ENCODE data around the gene NEMP1. TPM values are rescaled to one million over a fixed set of nuclear protein-coding genes. Genes with fewer than 3 reads are reported as not detected.

NEMP1 gene
- total and polyA plus RNA-seq, 2 of the 8 experiments (the other 6 are each of a cell fraction or from before 2014, with no cell fraction given) = 30.1 to 43.2 TPM

GRCh38 chr12:57103856-57104255 lies 25.3 kb upstream of the NEMP1 start:
- DNase-seq (ENCODE audit: low read depth in 1 of 2, low spot score in 2 of 2) = no peak
- no peak overlapping the region for H2AK5ac ChIP-seq (ENCODE audit: low read depth, low read length)
- H2BK5ac ChIP-seq (ENCODE audit: low read depth, low read length) = no peak overlapping the region
- H3K23me2 ChIP-seq (ENCODE audit: low read depth, low read length) = no peaks in the 10 kb centered on the region
- no peak overlapping the region for H4K5ac ChIP-seq (ENCODE audit: insufficient read length, low read depth, low read length)
- H3K4me1 ChIP-seq (replicated peaks in 1 of 4; ENCODE audit: control insufficient read depth in 3 of 4, insufficient read depth in 4 of 4, low read length in 3 of 4) = no peaks in the 10 kb centered on the region
- H3K9ac ChIP-seq (replicated peaks in 1 of 4; ENCODE audit: extremely low read depth in 1 of 4, low read depth in 3 of 4, low read length in 3 of 4) = no peak overlapping the region
- H4K20me1 ChIP-seq (replicated peaks in 1 of 2; ENCODE audit: control insufficient read depth in 1 of 2, insufficient read depth in 2 of 2, low read length in 2 of 2) = no peaks in the 10 kb centered on the region
- H4K8ac ChIP-seq (ENCODE audit: extremely low read depth, insufficient read depth, low read length) = no peak overlapping the region
- H2AFZ ChIP-seq (ENCODE audit: low read length) = no peak overlapping the region
- H3K4me2 ChIP-seq (ENCODE audit: insufficient read depth in 1 of 2, low read depth in 2 of 2, low read length in 2 of 2) = no peak overlapping the region
- no peak for FAIRE-seq
- no peak overlapping the region for H3K56ac ChIP-seq (replicated peaks; ENCODE audit: insufficient read length, low read depth, low read length)
- H3K36me3 ChIP-seq (ENCODE audit: control insufficient read depth in 2 of 4, insufficient read depth in 4 of 4, low read length in 3 of 4) = peaks cover 0 to 9% (median 4%) of the 10 kb centered on the region in 4 experiments; a peak in 2 of 8 replicates
- no peak overlapping the region for H3K18ac ChIP-seq (ENCODE audit: extremely low read depth, low read length)
- H2BK120ac ChIP-seq (replicated peaks; ENCODE audit: low read depth, low read length) = no peak overlapping the region
- no peak overlapping the region for H2BK15ac ChIP-seq (ENCODE audit: low read length)
- no peaks in the 10 kb centered on the region for H3K27me3 ChIP-seq (replicated peaks in 1 of 4; ENCODE audit: control insufficient read depth in 3 of 4, extremely low read depth in 1 of 4, insufficient read depth in 3 of 4, low read length in 3 of 4)
- H2BK20ac ChIP-seq (ENCODE audit: low read length) = no peak overlapping the region
- 95% methylated on average over 7 of the region's 7 CpGs; no CpG with 5 or more reads in 1 of the 2 experiments for WGBS, 2 experiments (ENCODE audit: extremely low coverage in 1 of 2, insufficient coverage in 1 of 2, insufficient read length in 1 of 2, insufficient replicate concordance in 2 of 2, low coverage in 1 of 2, low lambda C conversion rate in 2 of 2, missing lambda C conversion rate in 1 of 2)
- no peaks in the 10 kb centered on the region for H3K79me2 ChIP-seq (ENCODE audit: control insufficient read depth in 1 of 2, insufficient read depth in 2 of 2, low read length in 2 of 2)
- no peak overlapping the region for H3K4me3 ChIP-seq (ENCODE audit: extremely low read depth in 1 of 4, insufficient read depth in 2 of 4, low read depth in 3 of 4, low read length in 4 of 4)
- no peaks in the 10 kb centered on the region for H3K9me3 ChIP-seq (ENCODE audit: insufficient read depth in 2 of 2, low read depth in 1 of 2, low read length in 1 of 2)
- no peak overlapping the region for H2BK12ac ChIP-seq (ENCODE audit: low read depth, low read length)
- no peak overlapping the region for H3K14ac ChIP-seq (ENCODE audit: insufficient read length)
- H4K91ac ChIP-seq (replicated peaks; ENCODE audit: insufficient read length, low read length) = no peak overlapping the region
- H3K79me1 ChIP-seq (ENCODE audit: low read depth, low read length) = no peaks in the 10 kb centered on the region
- H3K27ac ChIP-seq (ENCODE audit: low read depth, low read length) = no peak overlapping the region
- POLR2A ChIA-PET (ENCODE audit: partially characterized antibody) = interaction anchor here (1.2 to 13.0 kb wide), 4 partner anchors 8 to 25 kb away, joined by 6 to 352 read pairs (median 14); partner anchors contain the start of genes LRP1, NAB2 and NEMP1
- H3K23ac ChIP-seq (ENCODE audit: insufficient read length) = no peak overlapping the region
- no peak overlapping the region for H3K4ac ChIP-seq (replicated peaks; ENCODE audit: insufficient read length, low read depth, low read length)
- CTCF ChIA-PET (ENCODE audit: partially characterized antibody) = interaction anchor here (1.3 to 15.7 kb wide), 4 partner anchors 8 to 72 kb away, joined by 3 to 325 read pairs (median 121); partner anchors contain the start of genes NAB2 and STAT6
- TF ChIP-seq TEAD4 (IDR thresholded peaks at IDR 0.05; ENCODE audit: low read depth, low read length) = no peak
- no peak for TF ChIP-seq FOSL1 (IDR thresholded peaks at IDR 0.05; ENCODE audit: insufficient read depth, low read depth, low read length)
- TF ChIP-seq ASH2L (IDR thresholded peaks at IDR 0.05; ENCODE audit: low read length) = no peak
- TF ChIP-seq SIRT6 (IDR thresholded peaks at IDR 0.05; ENCODE audit: low read length) = no peak
- no peak for TF ChIP-seq CTCF (IDR thresholded peaks at IDR 0.05; ENCODE audit: control extremely low read depth in 1 of 3, insufficient read depth in 1 of 3, low read depth in 1 of 3, low read length in 3 of 3)
- no peak for TF ChIP-seq TBP (IDR thresholded peaks at IDR 0.05; ENCODE audit: low read depth, low read length)
- no peak for TF ChIP-seq SP4 (IDR thresholded peaks at IDR 0.05; ENCODE audit: low read length)
- no peak for TF ChIP-seq ATF3 (IDR thresholded peaks at IDR 0.05; ENCODE audit: insufficient read depth, low read depth, low read length)
- no peak for TF ChIP-seq RNF2 (IDR thresholded peaks at IDR 0.05; ENCODE audit: borderline replicate concordance, low read depth, low read length, missing control alignments, poor library complexity, severe bottlenecking)
- no peak for TF ChIP-seq RBBP5 (IDR thresholded peaks at IDR 0.05; ENCODE audit: borderline replicate concordance, low read depth, low read length)
- no peak for TF ChIP-seq GTF2F1 (IDR thresholded peaks at IDR 0.05; ENCODE audit: borderline replicate concordance, low read depth, low read length)
